ENCODE results near the gene ARHGAP9.
A peak's percentile ranks its signal among the peaks of the same experiment; 100 is the strongest.

ARHGAP9 gene

GRCh38 chr12:57456737-57457490 is 22.8 kb downstream of the ARHGAP9 start:
- no peak for TF ChIP-seq CTCF (conservative IDR thresholded peaks at IDR 0.05; ENCODE audit: low read depth)
- ChIA-PET POLR2A (ENCODE audit: low non-redundant PET) (no interaction called here), CTCF (interaction anchor here (0.6 kb wide), 1 partner anchor 9 kb away, joined by 4 read pairs; no protein-coding TSS in a partner anchor)
- peak overlapping the region; percentile 97 for H3K27ac ChIP-seq
- DNase-seq (ENCODE audit: low spot score) = no peak

- peak overlapping the region; percentile 97 for H3K27ac ChIP-seq
- POLR2A ChIA-PET (ENCODE audit: low non-redundant PET) = no interaction called here
- no peak for DNase-seq (ENCODE audit: low spot score)
- CTCF ChIA-PET = interaction anchor here (0.5 to 1.4 kb wide), 5 partner anchors 9 to 242 kb away, joined by 3 to 4 read pairs (median 3); no protein-coding TSS in a partner anchor
- peak; percentile 46 for TF ChIP-seq CTCF (conservative IDR thresholded peaks at IDR 0.05; ENCODE audit: low read depth)
Measured at GRCh38 chr12:57456145-57456700, 23.4 kb downstream of the ARHGAP9 start.

GRCh38 chr12:57455374-57456144 is 24.1 kb downstream of the ARHGAP9 start:
- H3K27ac ChIP-seq = peak overlapping the region; percentile 97
- ChIA-PET CTCF (interaction anchor here (0.5 to 1.4 kb wide), 5 partner anchors 61 to 241 kb away, joined by 3 to 4 read pairs (median 3); no protein-coding TSS in a partner anchor), POLR2A (ENCODE audit: low non-redundant PET) (no interaction called here)
- no peak for TF ChIP-seq CTCF (conservative IDR thresholded peaks at IDR 0.05; ENCODE audit: low read depth)
- no peak for DNase-seq (ENCODE audit: low spot score)

- ChIA-PET CTCF (interaction anchor here (0.6 to 1.4 kb wide), 5 partner anchors 62 to 241 kb away, joined by 3 read pairs; no protein-coding TSS in a partner anchor), POLR2A (ENCODE audit: low non-redundant PET) (no interaction called here)
- DNase-seq (ENCODE audit: low spot score) = no peak
Measured at GRCh38 chr12:57454566-57455373, 24.9 kb downstream of the ARHGAP9 start, which contains the start of gene INHBE. INHBE (plus strand) TSS chr12:57455307; CDS start chr12:57455537, 230 bp downstream.

GRCh38 chr12:57454213-57454565 is 25.5 kb downstream of the ARHGAP9 start:
- DNase-seq (ENCODE audit: low spot score) = no peak
- CTCF ChIA-PET = interaction anchor here (0.6 to 0.8 kb wide), 2 partner anchors 47 to 161 kb away, joined by 3 to 6 read pairs; no protein-coding TSS in a partner anchor
- POLR2A ChIA-PET (ENCODE audit: low non-redundant PET) = no interaction called here
- peak overlapping the region; percentile 97 for H3K27ac ChIP-seq
- no peak for TF ChIP-seq CTCF (conservative IDR thresholded peaks at IDR 0.05; ENCODE audit: low read depth)

More at GRCh38 chr12:57454566-57455373, 24.9 kb downstream of the ARHGAP9 start, which contains the start of gene INHBE:
- TF ChIP-seq CTCF (conservative IDR thresholded peaks at IDR 0.05; ENCODE audit: low read depth) = no peak
- H3K27ac ChIP-seq = peak within 1 kb of the TSS; percentile 97

Measured in RWPE1 (cell line).